GM12865 (cell line): ENCODE results near the gene RARRES1.
A peak's percentile ranks its signal among the peaks of the same experiment; 100 is the strongest.

Experiments
- DNase-seq: peaks from one replicate; pipeline ENCODE4 v3.0.0; 2010; ENCODE audit warnings: low read depth
- H3K4me3 ChIP-seq: 2 replicates; pipeline ENCODE4 v1.5.1; 2011; ENCODE audit warnings: mild to moderate bottlenecking, low read depth, low read length, control low read depth
- CTCF ChIP-seq: IDR thresholded peaks from 2 replicates; pipeline ENCODE4 v1.5.1; 2011; ENCODE audit warnings: low read length, control low read depth, low read depth, inconsistent platforms; ENCODE audit not compliant: insufficient read depth; ENCODE audit errors: missing control alignments

RARRES1 gene

DNA sequence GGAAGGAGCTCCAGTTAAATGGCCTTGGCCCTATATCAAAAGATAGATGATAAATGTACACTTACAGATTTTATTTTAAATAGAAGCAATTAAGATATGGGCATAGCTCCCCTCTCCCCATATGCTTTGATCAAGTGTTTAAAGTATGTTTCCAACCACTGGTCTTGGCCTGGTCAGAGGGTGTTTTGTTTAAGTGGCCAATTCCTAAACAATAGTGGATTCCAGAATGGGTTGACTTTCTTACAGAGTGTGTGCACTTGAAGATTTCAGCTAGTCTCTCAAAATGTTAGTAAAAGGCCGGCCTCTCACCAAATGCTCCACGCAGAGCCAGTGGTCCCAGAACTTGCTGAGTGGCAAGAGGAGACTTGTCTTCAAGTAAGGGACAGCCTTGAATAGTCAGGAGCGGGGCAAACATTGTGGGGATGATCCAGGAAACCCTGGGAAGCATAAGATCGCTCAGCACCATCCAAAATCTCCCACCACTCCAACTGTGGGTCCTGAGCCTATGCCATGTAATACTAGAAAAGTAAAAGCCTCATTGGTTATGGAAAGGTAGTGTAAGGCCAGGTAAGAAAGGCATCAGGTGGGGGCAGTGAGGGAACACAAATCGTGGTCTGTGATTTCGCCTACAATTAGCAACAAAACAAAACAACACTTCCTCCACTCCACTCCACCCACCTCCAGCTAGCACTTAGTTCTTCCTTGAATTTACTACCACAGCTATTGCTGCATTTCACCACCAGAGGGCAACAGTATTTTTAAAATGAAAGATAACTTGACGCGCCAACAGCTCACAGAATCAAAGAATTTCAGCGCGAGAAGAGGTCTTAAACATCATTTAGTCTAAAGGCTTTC is 4.8 kb downstream of the RARRES1 start:
- DNase-seq: peak; percentile 73
- no peak overlapping the region for H3K4me3 ChIP-seq
- TF ChIP-seq CTCF: peak; percentile 75

DNA sequence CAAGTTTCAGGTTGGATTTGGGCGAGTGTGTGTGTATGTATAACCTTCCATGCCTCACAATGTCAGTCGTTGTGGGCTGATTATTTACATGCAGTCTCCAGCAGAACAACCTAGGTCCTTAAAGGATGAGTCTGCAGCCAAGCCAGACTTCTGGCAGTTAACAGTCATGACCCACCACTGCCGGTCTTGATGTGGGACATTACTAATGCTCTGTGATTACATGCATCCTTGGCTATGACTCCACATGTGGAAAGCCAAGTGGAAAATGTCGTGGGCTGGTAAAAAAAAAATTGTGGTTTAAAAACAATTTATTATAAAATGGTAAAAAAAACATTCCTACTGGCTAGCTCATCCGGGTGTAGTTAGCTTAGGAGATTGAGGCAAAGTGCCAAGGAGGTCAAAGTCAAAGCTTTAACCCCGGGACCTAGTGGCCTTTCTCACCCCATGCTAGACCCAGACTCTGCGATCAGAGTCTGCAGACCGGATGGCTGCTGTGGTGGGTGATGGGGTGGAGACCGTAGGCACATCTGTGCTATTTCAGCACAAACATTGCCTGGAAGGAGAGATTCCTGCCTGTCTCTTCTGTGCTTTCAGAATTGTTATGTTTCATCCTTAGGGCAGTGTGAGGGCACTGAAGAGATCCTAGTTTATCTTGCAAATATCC is 6.8 kb downstream of the RARRES1 start:
- H3K4me3 ChIP-seq: no peak overlapping the region
- no peak for TF ChIP-seq CTCF
- no peak for DNase-seq

GRCh38 chr3:158723991-158724390 is 8.3 kb downstream of the RARRES1 start:
- TF ChIP-seq CTCF: no peak
- no peak for DNase-seq
- no peak overlapping the region for H3K4me3 ChIP-seq

DNA sequence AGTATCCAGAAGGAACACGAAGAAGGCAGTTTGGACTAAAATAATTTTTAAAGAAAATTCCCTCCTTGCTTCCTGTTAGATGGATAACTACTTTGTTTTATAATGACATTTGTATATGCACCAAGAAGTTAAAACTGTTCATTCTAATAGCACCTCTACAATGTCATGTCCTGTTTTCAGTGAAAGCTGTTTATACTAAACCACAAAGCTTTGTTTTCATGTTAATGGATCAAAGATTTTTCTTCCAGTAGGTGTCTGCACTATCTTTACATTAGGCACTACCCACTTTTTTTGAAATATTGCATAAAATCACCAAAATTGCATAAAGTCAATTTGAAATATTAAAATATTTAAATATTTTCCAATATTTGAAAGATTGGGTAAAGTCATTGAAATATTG is 10.1 kb downstream of the RARRES1 start:
- no peak overlapping the region for H3K4me3 ChIP-seq
- DNase-seq: no peak
- TF ChIP-seq CTCF: no peak

DNA sequence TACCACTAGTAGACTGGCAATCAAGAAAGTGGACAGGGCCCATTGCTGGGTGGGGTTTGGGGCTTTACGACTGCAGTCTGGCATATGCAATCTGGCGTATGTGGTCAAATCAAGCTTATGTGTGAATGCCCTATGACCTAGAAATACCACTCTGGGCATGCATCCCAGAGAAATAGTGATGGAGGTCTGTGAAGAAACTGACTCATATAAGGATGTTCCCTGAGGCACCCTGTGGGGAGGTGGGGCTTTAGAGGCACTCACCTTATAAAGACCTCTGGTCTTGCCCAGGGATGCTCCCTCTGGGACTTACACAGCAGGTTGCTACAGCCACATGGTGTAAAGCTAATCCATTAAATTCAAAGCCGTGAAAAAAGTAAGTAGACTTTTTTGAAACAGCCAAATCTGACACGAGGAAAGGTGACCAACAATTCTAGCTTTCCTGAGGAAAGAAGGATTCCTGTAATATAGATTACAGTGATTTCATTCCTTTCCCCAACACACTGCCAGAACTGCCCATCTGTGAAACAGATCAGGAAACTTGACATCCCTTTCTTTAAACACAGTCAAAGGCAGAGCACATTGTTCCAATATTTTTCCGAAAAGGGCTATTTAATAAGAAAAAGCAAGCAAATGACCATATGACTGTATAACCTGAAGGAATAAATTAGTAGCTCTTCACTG is 13.6 kb downstream of the RARRES1 start:
- no peak for TF ChIP-seq CTCF
- DNase-seq: no peak
- H3K4me3 ChIP-seq: no peak overlapping the region

DNA sequence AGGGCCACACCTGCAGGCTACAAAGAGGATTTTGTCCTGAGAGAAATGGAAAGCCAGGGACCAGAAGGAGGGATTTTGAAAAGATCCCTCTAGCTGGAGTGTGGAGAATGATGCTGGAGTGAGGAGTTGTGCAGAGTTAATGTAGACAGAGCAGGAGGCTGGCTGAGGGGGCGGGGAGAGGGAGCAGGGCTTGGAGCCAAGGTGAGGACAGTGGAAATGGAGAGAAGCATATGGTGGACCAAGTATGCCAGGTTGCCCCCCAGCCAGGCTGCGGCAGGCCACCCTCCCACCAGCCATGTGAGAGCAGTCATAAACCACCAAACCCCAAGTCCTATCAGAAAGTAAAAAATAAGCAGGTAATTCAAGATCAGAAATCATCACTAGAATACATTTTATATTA is 14.7 kb downstream of the RARRES1 start:
- no peak for DNase-seq
- TF ChIP-seq CTCF: no peak
- no peak overlapping the region for H3K4me3 ChIP-seq
